ENCODE data around the gene MPL. TPM values are rescaled to one million over a fixed set of nuclear protein-coding genes. Genes with fewer than 3 reads are reported as not detected.

The MPL gene
- total and polyA plus RNA-seq, 2 of the 13 experiments (the other 11 are each of a cell fraction or from before 2014, with no cell fraction given) = not detected

- TF ChIP-seq ZBTB40 (IDR thresholded peaks at IDR 0.05) = no peak
- TF ChIP-seq ZBTB40 (CRISPR knock-in tag; IDR thresholded peaks at IDR 0.05) = peak; percentile 25; the same call in 1 of the 2 replicates
- TF ChIP-seq CREB3 (CRISPR knock-in tag; IDR thresholded peaks at IDR 0.05) = no peak
- TF ChIP-seq HHEX (CRISPR knock-in tag; IDR thresholded peaks at IDR 0.05) = no peak
- TF ChIP-seq RARG (CRISPR knock-in tag; IDR thresholded peaks at IDR 0.05; ENCODE audit: low read depth) = no peak
- no peak for TF ChIP-seq ZFAT (CRISPR knock-in tag; conservative IDR thresholded peaks at IDR 0.05)
- TF ChIP-seq RERE (CRISPR knock-in tag; IDR thresholded peaks at IDR 0.05; ENCODE audit: low read depth) = no peak
- TF ChIP-seq NFKBIZ (CRISPR knock-in tag; IDR thresholded peaks at IDR 0.05) = no peak; the same call in 1 of the 2 replicates
- no peak for TF ChIP-seq HIC2 (CRISPR knock-in tag; IDR thresholded peaks at IDR 0.05; ENCODE audit: low read depth)
- no peak for TF ChIP-seq NRL (CRISPR knock-in tag; IDR thresholded peaks at IDR 0.05; ENCODE audit: borderline replicate concordance)
- TF ChIP-seq KLF9 (CRISPR knock-in tag; IDR thresholded peaks at IDR 0.05; ENCODE audit: low read depth) = no peak
- TF ChIP-seq ATF3 (CRISPR knock-in tag; IDR thresholded peaks at IDR 0.05) = no peak
- TF ChIP-seq CBFB (CRISPR knock-in tag; IDR thresholded peaks at IDR 0.05) = no peak
Measured at GRCh38 chr1:43348343-43348808, 10.8 kb downstream of the MPL start (continued).

All from HepG2 (cell line).